GM19238 (cell line): Measurements from ENCODE around the gene ZNF75A.
"Not testable (repeated sequence)": the region's sequence is repeated elsewhere in the genome, so short reads cannot be mapped to it uniquely, and the experiment has no call there.

Experiments used
- DNase-seq: peaks from one replicate; pipeline ENCODE4 v3.0.0; 2011; ENCODE audit warnings: low spot score; ENCODE audit not compliant: insufficient read length

ZNF75A gene

GRCh38 chr16:3305109-3306068 lies at the start of gene ZNF75A, which contains the start of gene TIGD7:
Gene ZNF75A, plus strand, starts transcription at chr16:3305497. Its CDS starts 2,932 bp downstream, at chr16:3308429.
Gene TIGD7, minus strand, starts transcription at chr16:3305430. Its CDS starts 4,816 bp downstream, at chr16:3300614.
- DNase-seq: peak; percentile 80

GRCh38 chr16:3256146-3256865 lies 49.0 kb upstream of the ZNF75A start, which contains the start of gene MEFV:
Gene MEFV, minus strand, starts transcription at chr16:3256633. Its CDS starts 46 bp downstream, at chr16:3256587.
- DNase-seq: no peak

- no peak for DNase-seq
These were observed 48.3 kb upstream of the ZNF75A start for GRCh38 chr16:3256866-3257465.

GRCh38 chr16:3259836-3260235 lies 45.5 kb upstream of the ZNF75A start:
- DNase-seq: no peak

GRCh38 chr16:3262517-3262916 lies 42.8 kb upstream of the ZNF75A start:
- no peak for DNase-seq

- peak; percentile 97 for DNase-seq
These were observed 40.9 kb upstream of the ZNF75A start for GRCh38 chr16:3264137-3265036.

GRCh38 chr16:3266873-3267537 lies 38.3 kb upstream of the ZNF75A start:
- no peak for DNase-seq

GRCh38 chr16:3268294-3268693 lies 37.0 kb upstream of the ZNF75A start:
- DNase-seq: no peak

GRCh38 chr16:3270718-3271117 lies 34.6 kb upstream of the ZNF75A start:
- not testable (repeated sequence) for DNase-seq

GRCh38 chr16:3271281-3271680 lies 34.0 kb upstream of the ZNF75A start:
- DNase-seq: not testable (repeated sequence)

- no peak for DNase-seq
These were observed 30.8 kb upstream of the ZNF75A start for GRCh38 chr16:3274490-3274889.

GRCh38 chr16:3274947-3275346 lies 30.4 kb upstream of the ZNF75A start:
- no peak for DNase-seq

GRCh38 chr16:3276679-3277078 lies 28.6 kb upstream of the ZNF75A start:
- DNase-seq: no peak

GRCh38 chr16:3281222-3281820 lies 24.0 kb upstream of the ZNF75A start:
- no peak for DNase-seq

GRCh38 chr16:3282103-3282729 lies 23.1 kb upstream of the ZNF75A start:
- no peak for DNase-seq

- DNase-seq: peak; percentile 96
These were observed 22.4 kb upstream of the ZNF75A start, which contains the start of gene ZNF263 for GRCh38 chr16:3282730-3283542. Gene ZNF263, plus strand, starts transcription at chr16:3283491. Its CDS starts 328 bp downstream, at chr16:3283819.

- DNase-seq: no peak
These were observed 21.5 kb upstream of the ZNF75A start for GRCh38 chr16:3283543-3284447.
